ENCODE measurements around the gene EAF2. TPM values are rescaled to one million over a fixed set of nuclear protein-coding genes. Genes with fewer than 3 reads are reported as not detected.
A peak's percentile ranks its signal among the peaks of the same experiment; 100 is the strongest.

The EAF2 gene
- 10 to 100 TPM; 14.4 to 14.8 TPM for total RNA-seq

- Mint-ChIP-seq H3K9me3 (no peaks in the 10 kb centered on the region), H3K27ac (peak within 1 kb of the TSS; percentile 84), H3K27me3 (no peaks in the 10 kb centered on the region), H3K4me3 (peak within 1 kb of the TSS; percentile 98), H3K4me1 (ENCODE audit: low read depth) (peaks cover 37% of the 10 kb centered on the region), H3K36me3 (peaks cover 26% of the 10 kb centered on the region)
- intact Hi-C loops (cut with micrococcal nuclease), result loop anchor here (1.0 to 10.0 kb wide), 13 partner anchors 86 to 1740 kb away; partner anchors contain the start of genes DTX3L, GOLGB1, GSK3B and GTF2E1
- ChIA-PET CTCF (interaction anchor here (0.7 to 1.0 kb wide), 5 partner anchors 89 to 558 kb away, joined by 3 read pairs; no protein-coding TSS in a partner anchor), POLR2A (interaction anchor here (0.6 to 1.8 kb wide), 6 partner anchors 9 to 289 kb away, joined by 3 to 7 read pairs (median 5); partner anchors contain the start of genes GOLGB1 and POLQ)
- peak; percentile 98 for DNase-seq
These were observed at the start of gene EAF2, which contains the start of gene IQCB1 for GRCh38 chr3:121834671-121835464. TSS of gene EAF2 (plus strand) at chr3:121835209. CDS start at chr3:121835286, 77 bp downstream. TSS of gene IQCB1 (minus strand) at chr3:121835060. CDS start at chr3:121828960, 6,100 bp downstream.

DNA sequence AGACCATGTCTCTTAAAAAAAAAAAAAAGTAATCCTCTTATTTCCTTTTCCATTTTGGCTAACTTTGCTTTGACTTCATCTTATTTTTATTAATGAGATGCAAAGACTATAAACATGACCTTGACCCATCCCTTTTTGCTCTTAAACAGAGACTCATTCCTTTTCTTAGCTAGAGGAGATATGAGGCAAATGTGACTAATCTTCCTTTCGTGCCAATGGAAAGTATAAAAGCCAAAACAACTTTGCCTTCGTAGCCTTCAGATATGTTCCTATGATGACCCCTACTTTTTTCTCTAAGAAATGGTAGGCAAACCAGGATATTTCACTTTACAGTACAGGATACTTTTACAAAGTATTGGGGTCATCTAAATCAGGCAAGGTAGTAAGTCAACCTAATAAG is 48.5 kb upstream of the EAF2 start:
- ChIA-PET POLR2A (no interaction called here), CTCF (no interaction called here)
- no peak for DNase-seq
- H3K27ac Mint-ChIP-seq, result no peak overlapping the region
- no peaks in the 10 kb centered on the region for H3K4me1 Mint-ChIP-seq (ENCODE audit: low read depth)
- H3K27me3 Mint-ChIP-seq, result no peaks in the 10 kb centered on the region
- H3K36me3 Mint-ChIP-seq, result peaks cover 55% of the 10 kb centered on the region
- intact Hi-C loops (cut with micrococcal nuclease), result no loop called here
- no peak overlapping the region for H3K4me3 Mint-ChIP-seq
- H3K9me3 Mint-ChIP-seq, result no peaks in the 10 kb centered on the region

GRCh38 chr3:121793078-121793477 is 41.9 kb upstream of the EAF2 start:
- POLR2A ChIA-PET, result no interaction called here

DNA sequence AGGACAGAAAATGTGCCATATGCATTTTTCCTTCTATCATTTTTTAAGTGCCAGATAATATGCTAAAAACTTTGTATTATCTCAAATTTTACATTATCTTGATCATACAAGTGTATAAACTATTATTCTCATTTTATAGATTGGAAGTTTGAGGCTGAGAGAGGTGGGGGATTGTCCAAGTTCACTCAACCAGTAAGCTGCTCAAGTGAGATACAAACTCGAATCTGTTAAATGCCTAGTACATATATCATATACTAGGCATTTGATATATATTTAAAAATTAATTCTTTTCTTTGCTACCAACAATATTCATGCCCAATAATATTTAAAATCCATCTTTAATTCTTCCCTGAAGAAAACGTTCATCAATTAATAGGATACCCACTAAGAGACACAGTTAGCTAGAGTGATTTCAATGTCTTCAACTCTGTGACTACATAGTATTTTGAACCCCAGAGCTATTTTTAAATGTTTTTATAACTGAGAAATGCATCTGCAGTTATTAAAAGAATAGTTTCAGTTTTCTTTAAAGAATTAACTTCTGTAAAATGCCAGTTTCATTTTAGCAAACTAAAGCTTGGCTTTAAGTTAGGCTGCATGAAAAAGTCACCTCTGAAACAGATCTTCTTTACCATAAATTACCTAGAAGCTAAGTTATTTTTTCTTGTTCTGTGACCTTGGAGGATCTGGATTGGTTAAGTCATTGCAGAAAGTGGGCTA is 40.6 kb upstream of the EAF2 start:
- H3K9me3 Mint-ChIP-seq, result no peaks in the 10 kb centered on the region
- CTCF ChIA-PET, result no interaction called here
- no peak overlapping the region for H3K4me3 Mint-ChIP-seq
- no peaks in the 10 kb centered on the region for H3K4me1 Mint-ChIP-seq (ENCODE audit: low read depth)
- H3K27me3 Mint-ChIP-seq, result no peaks in the 10 kb centered on the region
- peaks cover 38% of the 10 kb centered on the region for H3K36me3 Mint-ChIP-seq
- intact Hi-C loops (cut with micrococcal nuclease), result no loop called here
- no peak for DNase-seq
- POLR2A ChIA-PET, result no interaction called here
- H3K27ac Mint-ChIP-seq, result no peak overlapping the region

More at GRCh38 chr3:121793078-121793477, 41.9 kb upstream of the EAF2 start:
- no peak overlapping the region for H3K27ac Mint-ChIP-seq
- H3K4me3 Mint-ChIP-seq, result no peak overlapping the region
- H3K27me3 Mint-ChIP-seq, result no peaks in the 10 kb centered on the region
- H3K36me3 Mint-ChIP-seq, result peaks cover 47% of the 10 kb centered on the region
- H3K9me3 Mint-ChIP-seq, result no peaks in the 10 kb centered on the region
- DNase-seq, result no peak
- intact Hi-C loops (cut with micrococcal nuclease), result no loop called here
- no peaks in the 10 kb centered on the region for H3K4me1 Mint-ChIP-seq (ENCODE audit: low read depth)
- CTCF ChIA-PET, result no interaction called here

GRCh38 chr3:121796970-121797369 is 38.0 kb upstream of the EAF2 start:
- intact Hi-C loops (cut with micrococcal nuclease), result no loop called here
- DNase-seq, result no peak
- POLR2A ChIA-PET, result no interaction called here
- H3K9me3 Mint-ChIP-seq, result no peaks in the 10 kb centered on the region
- no peak overlapping the region for H3K4me3 Mint-ChIP-seq
- no peak overlapping the region for H3K27ac Mint-ChIP-seq
- H3K27me3 Mint-ChIP-seq, result no peaks in the 10 kb centered on the region
- peaks cover 6% of the 10 kb centered on the region for H3K4me1 Mint-ChIP-seq (ENCODE audit: low read depth)
- CTCF ChIA-PET, result no interaction called here
- H3K36me3 Mint-ChIP-seq, result peaks cover 28% of the 10 kb centered on the region

- POLR2A ChIA-PET, result no interaction called here
- Mint-ChIP-seq H3K36me3 (peaks cover 33% of the 10 kb centered on the region), H3K27ac (peak overlapping the region; percentile 0), H3K27me3 (no peaks in the 10 kb centered on the region), H3K4me3 (no peak overlapping the region), H3K9me3 (no peaks in the 10 kb centered on the region), H3K4me1 (ENCODE audit: low read depth) (peaks cover 6% of the 10 kb centered on the region)
- intact Hi-C loops (cut with micrococcal nuclease), result no loop called here
- CTCF ChIA-PET, result no interaction called here
- no peak for DNase-seq
These were observed 34.1 kb upstream of the EAF2 start for GRCh38 chr3:121800906-121801305.

DNA sequence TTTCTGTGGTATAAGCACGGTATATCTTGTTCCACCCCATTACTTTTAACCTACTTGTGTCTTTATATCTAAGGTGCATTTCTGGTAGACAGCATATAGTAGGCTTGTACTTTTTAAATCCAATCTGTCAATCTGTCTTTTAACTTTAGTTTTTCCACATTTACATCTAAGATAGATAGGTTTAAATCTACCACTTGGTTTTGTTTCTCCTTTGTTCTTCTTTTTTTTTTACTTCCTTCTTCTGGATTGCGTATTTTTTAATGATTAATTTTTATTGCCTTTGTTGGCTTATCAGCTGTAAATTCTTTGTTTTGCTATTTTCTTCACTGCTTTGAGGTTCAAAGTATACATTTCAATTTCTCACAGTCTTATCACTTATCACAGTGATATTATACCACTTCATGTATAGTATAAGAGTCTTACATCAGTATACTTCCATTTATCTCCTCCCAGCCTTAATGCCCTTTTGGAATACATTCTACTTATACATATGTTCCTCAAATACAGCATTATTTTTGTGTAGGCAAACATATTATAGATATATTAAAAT is 31.2 kb upstream of the EAF2 start:
- no peak overlapping the region for H3K27ac Mint-ChIP-seq
- ChIA-PET POLR2A (no interaction called here), CTCF (no interaction called here)
- no peaks in the 10 kb centered on the region for H3K27me3 Mint-ChIP-seq
- H3K4me3 Mint-ChIP-seq, result no peak overlapping the region
- H3K4me1 Mint-ChIP-seq (ENCODE audit: low read depth), result peaks cover 6% of the 10 kb centered on the region
- intact Hi-C loops (cut with micrococcal nuclease), result no loop called here
- H3K9me3 Mint-ChIP-seq, result no peaks in the 10 kb centered on the region
- H3K36me3 Mint-ChIP-seq, result peaks cover 33% of the 10 kb centered on the region
- no peak for DNase-seq

DNA sequence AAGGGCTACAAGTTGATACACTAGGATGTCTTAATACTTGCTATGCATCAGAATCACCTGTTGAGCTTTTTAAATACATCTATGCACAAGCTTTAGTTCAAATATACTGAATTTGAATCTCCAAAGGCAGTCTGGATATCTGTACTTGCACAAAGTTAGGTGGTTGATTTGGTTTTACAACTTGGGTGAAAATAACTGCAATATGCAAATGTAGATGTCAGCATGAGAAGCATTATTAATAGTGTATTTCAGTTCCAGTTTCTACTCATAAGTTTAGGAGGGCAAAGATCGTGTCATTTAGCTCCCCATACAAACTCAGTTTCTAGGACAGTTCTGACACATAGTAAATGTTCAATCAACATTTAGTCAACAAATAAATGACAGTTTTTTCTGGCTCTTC is 25.8 kb upstream of the EAF2 start:
- H3K36me3 Mint-ChIP-seq, result peaks cover 33% of the 10 kb centered on the region
- ChIA-PET POLR2A (interaction anchor here (1.6 kb wide), 1 partner anchor 26 kb away, joined by 7 read pairs; the partner anchor contains the start of genes EAF2 and IQCB1), CTCF (no interaction called here)
- no peak overlapping the region for H3K4me3 Mint-ChIP-seq
- H3K4me1 Mint-ChIP-seq (ENCODE audit: low read depth), result peaks cover 21% of the 10 kb centered on the region
- H3K27me3 Mint-ChIP-seq, result no peaks in the 10 kb centered on the region
- intact Hi-C loops (cut with micrococcal nuclease), result no loop called here
- no peak overlapping the region for H3K27ac Mint-ChIP-seq
- no peak for DNase-seq
- no peaks in the 10 kb centered on the region for H3K9me3 Mint-ChIP-seq

- peaks cover 76% of the 10 kb centered on the region for H3K36me3 Mint-ChIP-seq
- H3K27ac Mint-ChIP-seq, result no peak overlapping the region
- no peak for DNase-seq
- H3K27me3 Mint-ChIP-seq, result no peaks in the 10 kb centered on the region
- H3K9me3 Mint-ChIP-seq, result peaks cover 22% of the 10 kb centered on the region
- intact Hi-C loops (cut with micrococcal nuclease), result no loop called here
- POLR2A ChIA-PET, result no interaction called here
- H3K4me1 Mint-ChIP-seq (ENCODE audit: low read depth), result peaks cover 51% of the 10 kb centered on the region
- H3K4me3 Mint-ChIP-seq, result no peak overlapping the region
- CTCF ChIA-PET, result no interaction called here
These were observed 17.3 kb upstream of the EAF2 start for GRCh38 chr3:121817753-121818152.

DNA sequence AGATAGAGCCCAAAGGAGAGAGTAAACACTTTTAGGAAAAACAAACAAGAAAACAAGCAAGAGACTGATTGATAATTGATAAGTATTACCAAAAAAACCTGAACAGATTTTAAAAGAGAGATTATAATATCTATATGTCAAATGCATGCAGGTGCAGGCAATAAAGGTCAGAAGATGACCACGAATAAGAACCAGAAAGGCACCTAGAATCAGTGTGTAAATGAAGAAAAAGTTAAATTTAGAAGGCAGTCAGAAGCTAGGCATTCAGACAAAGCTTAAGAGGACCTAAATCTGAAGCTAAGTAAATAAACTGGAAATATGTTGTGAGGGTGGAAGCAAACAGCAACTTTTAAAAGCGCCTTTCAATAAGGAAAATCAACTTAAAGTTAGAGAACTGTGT is 16.4 kb upstream of the EAF2 start:
- Mint-ChIP-seq H3K27ac (no peak overlapping the region), H3K36me3 (peaks cover 81% of the 10 kb centered on the region)

GRCh38 chr3:121819236-121819635 is 15.8 kb upstream of the EAF2 start:
- H3K4me3 Mint-ChIP-seq, result no peak overlapping the region
- peaks cover 39% of the 10 kb centered on the region for H3K4me1 Mint-ChIP-seq (ENCODE audit: low read depth)
- POLR2A ChIA-PET, result no interaction called here
- intact Hi-C loops (cut with micrococcal nuclease), result no loop called here
- H3K9me3 Mint-ChIP-seq, result peaks cover 29% of the 10 kb centered on the region
- no peak for DNase-seq
- CTCF ChIA-PET, result no interaction called here
- peaks cover 81% of the 10 kb centered on the region for H3K36me3 Mint-ChIP-seq
- H3K27me3 Mint-ChIP-seq, result no peaks in the 10 kb centered on the region
- no peak overlapping the region for H3K27ac Mint-ChIP-seq

More for the DNA sequence above, 16.4 kb upstream of the EAF2 start:
- intact Hi-C loops (cut with micrococcal nuclease), result no loop called here
- ChIA-PET CTCF (no interaction called here), POLR2A (no interaction called here)
- peaks cover 28% of the 10 kb centered on the region for H3K9me3 Mint-ChIP-seq
- peaks cover 45% of the 10 kb centered on the region for H3K4me1 Mint-ChIP-seq (ENCODE audit: low read depth)
- DNase-seq, result no peak
- no peak overlapping the region for H3K4me3 Mint-ChIP-seq
- no peaks in the 10 kb centered on the region for H3K27me3 Mint-ChIP-seq

- ChIA-PET POLR2A (no interaction called here), CTCF (interaction anchor here (0.8 kb wide), 1 partner anchor 161 kb away, joined by 3 read pairs; the partner anchor contains the start of gene HCLS1)
- Mint-ChIP-seq H3K36me3 (peaks cover 80% of the 10 kb centered on the region), H3K4me1 (ENCODE audit: low read depth) (peaks cover 24% of the 10 kb centered on the region), H3K27me3 (no peaks in the 10 kb centered on the region), H3K4me3 (no peak overlapping the region), H3K9me3 (peaks cover 28% of the 10 kb centered on the region), H3K27ac (no peak overlapping the region)
- intact Hi-C loops (cut with micrococcal nuclease), result no loop called here
- no peak for DNase-seq
These were observed 13.4 kb upstream of the EAF2 start for GRCh38 chr3:121821421-121822199.
